ENCODE data around the gene CWF19L2. TPM values are rescaled to one million over a fixed set of nuclear protein-coding genes. Genes with fewer than 3 reads are reported as not detected.

The CWF19L2 gene
- total RNA-seq, 1 donor: 10.9 TPM

- Histone ChIP-seq H3K4me3 (ENCODE audit: insufficient read depth, low read length) (no peak overlapping the region), H3K4me1 (ENCODE audit: insufficient read depth, low read length) (no peaks in the 10 kb centered on the region), H3K36me3 (ENCODE audit: insufficient read depth, low read length) (no peaks in the 10 kb centered on the region), H2AFZ (ENCODE audit: low read length) (no peak overlapping the region), H3K79me2 (ENCODE audit: insufficient read depth, low read length) (no peaks in the 10 kb centered on the region), H3K9me3 (ENCODE audit: low read depth, low read length) (no peaks in the 10 kb centered on the region), H3K27me3 (ENCODE audit: insufficient read depth, low read length) (no peaks in the 10 kb centered on the region), H3K27ac (ENCODE audit: low read depth, low read length) (no peak overlapping the region), H3K4me2 (ENCODE audit: insufficient read depth, low read length) (no peak overlapping the region), H4K20me1 (ENCODE audit: insufficient read depth, low read length) (no peaks in the 10 kb centered on the region)
- no peak for DNase-seq (ENCODE audit: insufficient read length, low spot score, missing footprints)
- no peak for TF ChIP-seq CTCF (IDR thresholded peaks at IDR 0.05; ENCODE audit: extremely low read depth, low read depth, low read length)
These were observed 125.9 kb downstream of the CWF19L2 start for GRCh38 chr11:107331728-107332127.

GRCh38 chr11:107329164-107329563, 128.5 kb downstream of the CWF19L2 start:
- Histone ChIP-seq H3K27me3 (ENCODE audit: insufficient read depth, low read length) (no peaks in the 10 kb centered on the region), H2AFZ (ENCODE audit: low read length) (no peak overlapping the region), H3K4me3 (ENCODE audit: insufficient read depth, low read length) (no peak overlapping the region), H3K27ac (ENCODE audit: low read depth, low read length) (no peak overlapping the region), H3K4me2 (ENCODE audit: insufficient read depth, low read length) (no peak overlapping the region), H3K79me2 (ENCODE audit: insufficient read depth, low read length) (no peaks in the 10 kb centered on the region), H3K36me3 (ENCODE audit: insufficient read depth, low read length) (no peaks in the 10 kb centered on the region), H3K9me3 (ENCODE audit: low read depth, low read length) (no peaks in the 10 kb centered on the region), H4K20me1 (ENCODE audit: insufficient read depth, low read length) (no peaks in the 10 kb centered on the region), H3K4me1 (ENCODE audit: insufficient read depth, low read length) (no peaks in the 10 kb centered on the region)
- no peak for DNase-seq (ENCODE audit: insufficient read length, low spot score, missing footprints)
- TF ChIP-seq CTCF (IDR thresholded peaks at IDR 0.05; ENCODE audit: extremely low read depth, low read depth, low read length): no peak

- Histone ChIP-seq H3K79me2 (ENCODE audit: insufficient read depth, low read length) (no peaks in the 10 kb centered on the region), H3K27me3 (ENCODE audit: insufficient read depth, low read length) (no peaks in the 10 kb centered on the region), H3K36me3 (ENCODE audit: insufficient read depth, low read length) (no peaks in the 10 kb centered on the region), H3K4me3 (ENCODE audit: insufficient read depth, low read length) (no peak overlapping the region), H4K20me1 (ENCODE audit: insufficient read depth, low read length) (no peaks in the 10 kb centered on the region), H2AFZ (ENCODE audit: low read length) (no peak overlapping the region), H3K4me1 (ENCODE audit: insufficient read depth, low read length) (no peaks in the 10 kb centered on the region), H3K4me2 (ENCODE audit: insufficient read depth, low read length) (no peak overlapping the region), H3K9me3 (ENCODE audit: low read depth, low read length) (no peaks in the 10 kb centered on the region), H3K27ac (ENCODE audit: low read depth, low read length) (no peak overlapping the region)
- no peak for DNase-seq (ENCODE audit: insufficient read length, low spot score, missing footprints)
- no peak for TF ChIP-seq CTCF (IDR thresholded peaks at IDR 0.05; ENCODE audit: extremely low read depth, low read depth, low read length)
These were observed 141.2 kb downstream of the CWF19L2 start for GRCh38 chr11:107316426-107316825.

GRCh38 chr11:107307991-107308390, 149.6 kb downstream of the CWF19L2 start:
- H3K4me2 ChIP-seq (ENCODE audit: insufficient read depth, low read length): no peak overlapping the region
- no peaks in the 10 kb centered on the region for H3K79me2 ChIP-seq (ENCODE audit: insufficient read depth, low read length)
- no peaks in the 10 kb centered on the region for H3K27me3 ChIP-seq (ENCODE audit: insufficient read depth, low read length)
- no peak overlapping the region for H2AFZ ChIP-seq (ENCODE audit: low read length)
- DNase-seq (ENCODE audit: insufficient read length, low spot score, missing footprints): no peak
- H3K4me1 ChIP-seq (ENCODE audit: insufficient read depth, low read length): no peaks in the 10 kb centered on the region
- no peaks in the 10 kb centered on the region for H4K20me1 ChIP-seq (ENCODE audit: insufficient read depth, low read length)
- H3K9me3 ChIP-seq (ENCODE audit: low read depth, low read length): no peaks in the 10 kb centered on the region
- H3K36me3 ChIP-seq (ENCODE audit: insufficient read depth, low read length): no peaks in the 10 kb centered on the region
- H3K4me3 ChIP-seq (ENCODE audit: insufficient read depth, low read length): no peak overlapping the region
- H3K27ac ChIP-seq (ENCODE audit: low read depth, low read length): no peak overlapping the region
- TF ChIP-seq CTCF (IDR thresholded peaks at IDR 0.05; ENCODE audit: extremely low read depth, low read depth, low read length): no peak
